ENCODE measurements around the gene STUM.
"Not testable (repeated sequence)": the region's sequence is repeated elsewhere in the genome, so short reads cannot be mapped to it uniquely, and the experiment has no call there.

STUM gene

GRCh38 chr1:226611301-226611700 lies 62.7 kb downstream of the STUM start:
- peaks cover 22% of the 10 kb centered on the region for H3K4me1 ChIP-seq (ENCODE audit: insufficient read depth, insufficient read length)
- H3K9ac ChIP-seq (ENCODE audit: insufficient read length, low read depth): no peak overlapping the region
- H3K27me3 ChIP-seq (ENCODE audit: insufficient read depth, insufficient read length): no peaks in the 10 kb centered on the region
- TF ChIP-seq SUZ12 (IDR thresholded peaks at IDR 0.05; ENCODE audit: extremely low read depth, insufficient read depth, insufficient read length) (no peak), YY1 (IDR thresholded peaks at IDR 0.05; ENCODE audit: insufficient read depth, insufficient read length) (no peak), ZNF274 (IDR thresholded peaks at IDR 0.05; ENCODE audit: low read depth, low read length) (no peak)
- DNase-seq (ENCODE audit: low read depth, low spot score): no peak
- H3K36me3 ChIP-seq (ENCODE audit: insufficient read depth, insufficient read length, low read length): no peaks in the 10 kb centered on the region
- no peaks in the 10 kb centered on the region for H3K9me3 ChIP-seq (ENCODE audit: insufficient read depth, low read length)
- H3K4me3 ChIP-seq (ENCODE audit: insufficient read length, low read depth): no peak overlapping the region

GRCh38 chr1:226611980-226612379 lies 63.4 kb downstream of the STUM start:
- H3K4me3 ChIP-seq (ENCODE audit: insufficient read length, low read depth); DNase-seq (ENCODE audit: low read depth, low spot score); H3K9me3 ChIP-seq (ENCODE audit: insufficient read depth, low read length); H3K36me3 ChIP-seq (ENCODE audit: insufficient read depth, insufficient read length, low read length); H3K9ac ChIP-seq (ENCODE audit: insufficient read length, low read depth); H3K27me3 ChIP-seq (ENCODE audit: insufficient read depth, insufficient read length): not testable (repeated sequence)
- H3K4me1 ChIP-seq (ENCODE audit: insufficient read depth, insufficient read length): peaks cover 19% of the 10 kb centered on the region

GRCh38 chr1:226615876-226616275 lies 67.3 kb downstream of the STUM start:
- Histone ChIP-seq H3K9ac (ENCODE audit: insufficient read length, low read depth) (no peak overlapping the region), H3K4me3 (ENCODE audit: insufficient read length, low read depth) (no peak overlapping the region), H3K9me3 (ENCODE audit: insufficient read depth, low read length) (no peaks in the 10 kb centered on the region; the same call in none of the 2 replicates), H3K27me3 (ENCODE audit: insufficient read depth, insufficient read length) (no peaks in the 10 kb centered on the region), H3K4me1 (ENCODE audit: insufficient read depth, insufficient read length) (no peaks in the 10 kb centered on the region), H3K36me3 (ENCODE audit: insufficient read depth, insufficient read length, low read length) (no peaks in the 10 kb centered on the region)
- TF ChIP-seq SUZ12 (IDR thresholded peaks at IDR 0.05; ENCODE audit: extremely low read depth, insufficient read depth, insufficient read length) (no peak), YY1 (IDR thresholded peaks at IDR 0.05; ENCODE audit: insufficient read depth, insufficient read length) (no peak), ZNF274 (IDR thresholded peaks at IDR 0.05; ENCODE audit: low read depth, low read length) (no peak)
- DNase-seq (ENCODE audit: low read depth, low spot score): no peak

- Histone ChIP-seq H3K4me3 (ENCODE audit: insufficient read length, low read depth) (no peak overlapping the region), H3K9me3 (ENCODE audit: insufficient read depth, low read length) (peaks cover 2% of the 10 kb centered on the region), H3K9ac (ENCODE audit: insufficient read length, low read depth) (no peak overlapping the region), H3K4me1 (ENCODE audit: insufficient read depth, insufficient read length) (no peaks in the 10 kb centered on the region), H3K27me3 (ENCODE audit: insufficient read depth, insufficient read length) (no peaks in the 10 kb centered on the region), H3K36me3 (ENCODE audit: insufficient read depth, insufficient read length, low read length) (no peaks in the 10 kb centered on the region)
- no peak for TF ChIP-seq ZNF274 (IDR thresholded peaks at IDR 0.05; ENCODE audit: low read depth, low read length)
- no peak for DNase-seq (ENCODE audit: low read depth, low spot score)
Measured at GRCh38 chr1:226616636-226617035, 68.1 kb downstream of the STUM start.

GRCh38 chr1:226617109-226617508 lies 68.5 kb downstream of the STUM start:
- no peak overlapping the region for H3K9ac ChIP-seq (ENCODE audit: insufficient read length, low read depth)
- H3K9me3 ChIP-seq (ENCODE audit: insufficient read depth, low read length): peaks cover 4% of the 10 kb centered on the region

GRCh38 chr1:226617719-226618118 lies 69.2 kb downstream of the STUM start:
- not testable (repeated sequence) for H3K9me3 ChIP-seq (ENCODE audit: insufficient read depth, low read length); H3K36me3 ChIP-seq (ENCODE audit: insufficient read depth, insufficient read length, low read length); H3K4me3 ChIP-seq (ENCODE audit: insufficient read length, low read depth); H3K27me3 ChIP-seq (ENCODE audit: insufficient read depth, insufficient read length); H3K9ac ChIP-seq (ENCODE audit: insufficient read length, low read depth); H3K4me1 ChIP-seq (ENCODE audit: insufficient read depth, insufficient read length); DNase-seq (ENCODE audit: low read depth, low spot score)

More at GRCh38 chr1:226617109-226617508, 68.5 kb downstream of the STUM start:
- TF ChIP-seq ZNF274 (IDR thresholded peaks at IDR 0.05; ENCODE audit: low read depth, low read length) (no peak), SUZ12 (IDR thresholded peaks at IDR 0.05; ENCODE audit: extremely low read depth, insufficient read depth, insufficient read length) (no peak), YY1 (IDR thresholded peaks at IDR 0.05; ENCODE audit: insufficient read depth, insufficient read length) (no peak)
- no peak overlapping the region for H3K4me3 ChIP-seq (ENCODE audit: insufficient read length, low read depth)
- H3K4me1 ChIP-seq (ENCODE audit: insufficient read depth, insufficient read length): no peaks in the 10 kb centered on the region
- no peaks in the 10 kb centered on the region for H3K36me3 ChIP-seq (ENCODE audit: insufficient read depth, insufficient read length, low read length)
- H3K27me3 ChIP-seq (ENCODE audit: insufficient read depth, insufficient read length): no peaks in the 10 kb centered on the region
- no peak for DNase-seq (ENCODE audit: low read depth, low spot score)

- Histone ChIP-seq H3K9ac (ENCODE audit: insufficient read length, low read depth) (no peak overlapping the region), H3K36me3 (ENCODE audit: insufficient read depth, insufficient read length, low read length) (no peaks in the 10 kb centered on the region), H3K4me3 (ENCODE audit: insufficient read length, low read depth) (no peak overlapping the region), H3K4me1 (ENCODE audit: insufficient read depth, insufficient read length) (no peaks in the 10 kb centered on the region), H3K9me3 (ENCODE audit: insufficient read depth, low read length) (peaks cover 4% of the 10 kb centered on the region), H3K27me3 (ENCODE audit: insufficient read depth, insufficient read length) (no peaks in the 10 kb centered on the region)
- TF ChIP-seq SUZ12 (IDR thresholded peaks at IDR 0.05; ENCODE audit: extremely low read depth, insufficient read depth, insufficient read length): no peak
- TF ChIP-seq YY1 (IDR thresholded peaks at IDR 0.05; ENCODE audit: insufficient read depth, insufficient read length): no peak
- no peak for TF ChIP-seq ZNF274 (IDR thresholded peaks at IDR 0.05; ENCODE audit: low read depth, low read length)
- no peak for DNase-seq (ENCODE audit: low read depth, low spot score)
Measured at GRCh38 chr1:226618380-226618779, 69.8 kb downstream of the STUM start.

- Histone ChIP-seq H3K27me3 (ENCODE audit: insufficient read depth, insufficient read length) (no peaks in the 10 kb centered on the region), H3K4me1 (ENCODE audit: insufficient read depth, insufficient read length) (no peaks in the 10 kb centered on the region), H3K9ac (ENCODE audit: insufficient read length, low read depth) (no peak overlapping the region), H3K9me3 (ENCODE audit: insufficient read depth, low read length) (peaks cover 4% of the 10 kb centered on the region), H3K36me3 (ENCODE audit: insufficient read depth, insufficient read length, low read length) (no peaks in the 10 kb centered on the region), H3K4me3 (ENCODE audit: insufficient read length, low read depth) (no peak overlapping the region)
- TF ChIP-seq ZNF274 (IDR thresholded peaks at IDR 0.05; ENCODE audit: low read depth, low read length): no peak
- TF ChIP-seq SUZ12 (IDR thresholded peaks at IDR 0.05; ENCODE audit: extremely low read depth, insufficient read depth, insufficient read length): no peak
- TF ChIP-seq YY1 (IDR thresholded peaks at IDR 0.05; ENCODE audit: insufficient read depth, insufficient read length): no peak
- DNase-seq (ENCODE audit: low read depth, low spot score): no peak
Measured at GRCh38 chr1:226619031-226619430, 70.5 kb downstream of the STUM start.

Measured in NT2/D1 (cell line).